Activated CD4-positive, alpha-beta T cell treated with anti-CD3 and anti-CD28 coated beads, Interleukin-2, amount 50 U/mL, for 48 hours (primary cell): ENCODE data around the gene IFNLR1.

ENCODE experiments used
- DNase-seq, 2 experiments: peaks; one replicate each; pipeline ENCODE4 v3.0.0-alpha.2; 2020

The IFNLR1 gene

DNA sequence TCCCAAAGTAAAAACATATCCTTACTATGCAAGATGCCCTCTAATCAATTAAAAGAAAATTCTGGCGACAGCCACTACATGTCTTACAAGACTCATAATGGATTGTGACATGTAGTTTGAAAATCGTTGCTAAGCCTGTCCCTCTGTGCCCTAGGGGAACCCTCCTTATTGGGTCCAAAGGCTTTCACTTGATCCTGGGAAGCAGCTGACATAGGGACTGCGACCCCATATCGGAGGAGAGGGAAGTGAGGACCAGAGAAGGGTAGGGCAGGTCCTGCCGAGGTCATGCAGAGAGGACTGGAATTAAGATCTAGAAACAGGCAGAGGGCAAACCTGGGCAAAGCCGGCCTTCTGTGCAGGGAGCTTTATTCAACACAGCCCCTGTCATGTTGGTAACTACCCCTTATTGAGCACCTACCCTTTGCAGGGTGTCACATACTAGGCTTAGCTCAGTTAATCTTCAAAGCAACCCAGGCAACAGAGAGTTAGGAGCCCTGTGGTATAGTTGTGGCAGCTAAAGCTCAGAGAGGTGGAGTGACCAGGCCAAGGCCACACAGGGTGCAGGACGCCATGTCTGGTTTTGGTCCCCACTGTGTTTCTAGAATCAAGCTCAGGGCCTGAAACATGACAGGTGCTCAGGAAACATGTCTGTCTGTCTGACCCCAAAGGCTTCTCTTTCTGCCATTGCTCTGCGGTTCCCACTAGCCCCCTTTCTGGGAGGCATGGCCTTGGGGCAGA, 18.4 kb upstream of the IFNLR1 start:
- no peak for DNase-seq

DNA sequence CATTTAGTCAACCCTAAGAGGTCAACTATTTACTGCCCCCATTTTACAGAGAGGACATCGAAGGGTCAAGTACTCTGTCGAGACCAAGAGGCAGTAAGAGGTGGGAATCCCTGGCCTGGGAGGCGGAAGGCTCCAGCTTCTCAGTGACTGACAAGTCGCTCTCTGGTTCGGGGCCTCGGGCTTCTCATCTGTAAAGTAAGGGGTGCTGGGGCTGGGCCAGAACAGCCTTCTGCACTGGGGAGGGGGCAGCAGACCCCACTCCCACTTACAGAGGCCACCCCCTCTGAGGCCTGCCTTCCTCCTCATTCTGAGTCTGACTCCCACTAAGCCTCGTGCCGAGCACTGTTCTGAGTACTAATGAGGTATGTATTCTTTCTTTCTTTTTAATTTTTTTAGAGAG, 17.0 kb upstream of the IFNLR1 start:
- no peak for DNase-seq

GRCh38 chr1:24203404-24203803, 16.3 kb upstream of the IFNLR1 start:
- peak in 1 of 2 experiments; percentile 26 for DNase-seq

GRCh38 chr1:24202987-24203386, 15.9 kb upstream of the IFNLR1 start:
- DNase-seq = no peak

DNA sequence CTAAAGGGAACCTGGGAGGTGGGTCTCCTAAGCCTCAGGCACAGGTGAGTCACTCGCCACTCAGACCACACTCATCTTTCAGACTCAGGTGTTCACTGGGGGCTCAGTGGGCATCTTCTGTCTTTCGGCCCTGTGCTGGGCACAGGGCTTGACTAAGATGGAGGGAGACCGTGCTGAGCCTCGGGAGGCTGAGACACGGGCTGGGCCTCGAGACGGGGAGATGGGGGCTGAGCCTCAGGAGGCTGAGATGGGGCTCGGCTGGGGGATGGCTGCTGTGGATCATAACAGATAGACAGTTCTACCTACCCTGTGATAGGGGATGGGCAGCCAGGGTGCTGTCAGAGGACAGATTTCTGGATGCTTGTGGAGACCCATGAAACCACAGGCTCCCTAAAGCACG, 15.5 kb upstream of the IFNLR1 start:
- DNase-seq = no peak

GRCh38 chr1:24201941-24202440, 14.9 kb upstream of the IFNLR1 start:
- peak; percentile 77 to 82 for DNase-seq

DNA sequence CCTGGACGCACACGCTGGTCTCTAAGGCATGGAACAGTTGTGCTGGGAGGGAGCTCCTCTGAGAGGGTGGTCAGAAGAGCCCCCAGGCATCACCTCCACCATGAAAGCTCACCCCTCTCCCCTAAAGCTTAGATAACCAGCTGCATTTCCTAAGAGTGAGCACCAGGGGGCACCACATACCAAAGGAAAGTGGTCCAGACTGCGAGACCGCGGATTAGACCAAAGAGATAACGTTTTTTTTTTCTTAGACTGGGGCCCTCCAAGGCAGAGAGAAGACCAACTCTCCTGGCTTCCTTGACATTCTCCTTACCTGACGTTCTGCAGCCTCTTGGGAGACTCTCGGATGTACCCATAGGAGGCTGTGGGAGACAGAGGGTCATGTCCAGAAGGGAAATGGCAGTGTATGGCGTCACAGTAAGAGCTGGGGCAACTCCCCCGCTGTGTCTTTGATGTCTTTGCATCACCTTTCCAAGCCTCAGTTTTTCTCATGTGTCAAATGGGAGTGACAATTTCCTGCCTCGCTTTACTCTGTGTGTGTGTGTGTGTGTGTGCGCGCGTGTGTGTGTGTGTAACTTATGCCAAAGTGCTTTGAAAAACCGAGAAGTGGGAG, 12.3 kb upstream of the IFNLR1 start:
- peak; percentile 74 to 80 for DNase-seq

DNA sequence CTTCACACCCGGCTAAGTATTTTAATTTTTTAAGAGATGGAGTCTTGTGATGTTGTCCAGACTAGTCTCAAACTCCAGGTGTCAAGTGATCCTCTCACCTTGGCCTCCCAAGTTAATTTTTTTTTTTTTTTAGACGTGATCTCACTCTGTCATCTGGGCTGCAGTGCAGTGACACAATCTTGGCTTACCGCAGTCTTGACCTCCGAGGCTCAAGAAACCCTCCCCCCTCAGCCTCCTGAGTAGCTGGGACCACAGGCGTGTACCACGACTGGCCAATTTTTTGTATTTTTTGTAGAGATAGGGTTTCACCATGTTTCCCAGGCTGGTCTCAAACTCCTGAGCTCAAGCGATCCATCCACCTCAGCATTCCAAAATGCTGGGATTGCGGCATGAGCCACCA, 11.7 kb upstream of the IFNLR1 start:
- DNase-seq = no peak

GRCh38 chr1:24195874-24196273, 8.8 kb upstream of the IFNLR1 start:
- DNase-seq = no peak

DNA sequence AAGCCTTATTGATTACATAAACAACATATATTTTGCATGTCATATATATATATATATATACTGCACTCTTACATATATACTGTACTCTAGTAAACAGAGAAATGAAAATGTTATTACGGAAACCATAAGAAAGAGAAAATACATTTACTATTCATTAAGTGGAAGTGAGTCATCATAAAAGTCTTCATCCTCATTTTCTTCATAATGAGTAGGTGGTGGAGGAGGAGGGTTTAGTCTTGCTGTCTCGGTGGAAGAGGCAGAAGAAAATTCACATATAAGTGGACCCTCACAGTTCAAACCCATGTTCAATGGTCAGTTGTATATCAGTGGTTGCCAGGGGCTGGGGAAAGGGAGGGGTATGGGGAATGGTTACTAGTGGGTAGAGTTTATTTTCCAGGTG, 8.0 kb upstream of the IFNLR1 start:
- DNase-seq = no peak

- no peak for DNase-seq
Observed at GRCh38 chr1:24193046-24193445, 6.0 kb upstream of the IFNLR1 start.

- DNase-seq = peak; percentile 31 to 55
Observed at GRCh38 chr1:24191860-24192259, 4.8 kb upstream of the IFNLR1 start.

DNA sequence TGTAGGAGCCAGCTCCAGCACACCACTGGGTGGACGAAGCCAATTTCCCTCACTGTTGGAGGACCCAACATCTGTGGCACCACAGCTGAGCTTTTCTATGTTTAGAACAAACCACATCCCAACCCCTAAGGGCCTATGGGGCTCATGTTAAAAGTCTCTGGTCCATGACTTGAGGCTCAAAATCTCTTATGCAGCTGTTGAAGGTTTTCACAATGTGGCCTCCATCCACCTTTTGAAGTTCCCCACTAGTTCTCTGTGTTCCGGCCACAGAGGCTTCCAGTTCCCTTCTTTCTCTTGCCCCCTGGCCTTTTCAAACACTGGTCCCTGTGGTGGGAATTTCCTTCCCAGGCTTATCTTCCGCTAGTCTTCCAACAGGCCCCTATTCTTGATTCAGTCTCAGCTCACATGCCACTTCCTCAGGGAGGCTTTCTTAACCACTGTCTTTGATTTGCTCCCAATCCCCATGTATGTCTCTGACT, 3.9 kb upstream of the IFNLR1 start:
- DNase-seq = no peak

GRCh38 chr1:24189528-24189927, 2.4 kb upstream of the IFNLR1 start:
- DNase-seq = peak in 1 of 2 experiments; percentile 39

DNA sequence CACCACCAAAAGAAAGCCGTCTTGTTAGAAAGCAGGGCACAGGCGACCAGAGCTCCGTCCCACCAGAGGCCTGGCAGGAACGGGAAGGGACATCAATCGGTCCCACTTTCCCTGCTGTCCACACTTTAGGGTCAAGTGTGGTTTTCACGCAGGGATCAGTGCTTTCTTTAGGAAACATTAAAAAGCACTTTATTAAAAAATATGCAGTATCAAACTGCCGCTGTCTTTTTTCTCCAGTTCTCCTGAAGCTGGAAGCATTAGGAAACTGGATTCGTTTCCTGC, 437 bp downstream of the IFNLR1 start:
- DNase-seq = no peak

DNA sequence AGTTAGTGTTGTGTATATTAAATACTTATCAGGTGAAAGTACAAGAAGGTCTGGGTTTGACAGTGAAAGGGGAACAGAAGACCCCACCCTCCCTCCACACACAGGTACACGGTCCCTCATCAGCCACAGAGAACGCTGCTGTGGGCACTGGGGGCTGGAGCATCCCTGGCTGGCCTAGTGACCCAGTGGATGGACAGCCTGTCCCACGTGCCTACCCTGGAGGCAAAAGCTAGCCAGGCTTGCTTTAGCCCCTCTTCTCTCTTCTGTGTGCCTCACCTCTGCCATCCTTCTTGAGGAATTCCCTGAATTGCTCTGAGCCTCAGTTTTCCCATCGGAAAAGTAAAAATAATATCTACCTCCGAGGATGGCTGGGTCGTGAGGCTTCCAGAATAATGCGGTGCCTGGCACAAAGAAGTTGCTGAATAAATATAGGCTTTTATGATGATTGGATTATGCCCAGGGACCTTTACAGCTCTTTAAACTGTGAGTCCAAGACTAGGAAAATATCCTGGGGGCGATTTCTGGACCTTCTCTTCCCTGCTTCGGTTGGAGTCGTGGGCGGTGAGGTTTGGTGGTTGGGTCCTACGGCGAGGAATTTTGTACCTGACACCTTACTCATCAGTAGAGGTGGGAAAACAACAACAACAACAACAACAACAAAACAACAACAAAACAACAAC, 918 bp downstream of the IFNLR1 start:
- no peak for DNase-seq

- no peak for DNase-seq
Observed at GRCh38 chr1:24185076-24185475, 2.0 kb downstream of the IFNLR1 start.

DNA sequence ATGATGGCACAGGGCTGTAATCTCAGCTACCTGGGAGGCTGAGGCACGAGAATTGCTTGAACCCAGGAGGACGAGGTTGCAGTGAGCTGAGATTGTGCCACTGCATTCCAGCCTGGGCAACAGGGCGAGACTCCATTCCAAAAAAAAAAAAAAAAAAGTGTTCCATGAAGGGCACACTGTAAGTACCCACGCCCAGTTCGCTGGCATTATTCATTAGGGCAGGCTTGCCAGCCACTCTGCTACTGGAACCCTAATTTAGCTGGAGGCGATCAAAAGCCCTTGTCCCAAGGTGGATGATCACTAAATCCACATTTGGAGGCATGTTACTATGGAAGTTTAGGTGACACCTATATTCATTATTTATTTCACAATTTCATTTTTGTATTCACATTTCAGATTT, 5.0 kb downstream of the IFNLR1 start:
- DNase-seq = no peak

- no peak for DNase-seq
Observed at GRCh38 chr1:24181619-24182018, 5.5 kb downstream of the IFNLR1 start.

DNA sequence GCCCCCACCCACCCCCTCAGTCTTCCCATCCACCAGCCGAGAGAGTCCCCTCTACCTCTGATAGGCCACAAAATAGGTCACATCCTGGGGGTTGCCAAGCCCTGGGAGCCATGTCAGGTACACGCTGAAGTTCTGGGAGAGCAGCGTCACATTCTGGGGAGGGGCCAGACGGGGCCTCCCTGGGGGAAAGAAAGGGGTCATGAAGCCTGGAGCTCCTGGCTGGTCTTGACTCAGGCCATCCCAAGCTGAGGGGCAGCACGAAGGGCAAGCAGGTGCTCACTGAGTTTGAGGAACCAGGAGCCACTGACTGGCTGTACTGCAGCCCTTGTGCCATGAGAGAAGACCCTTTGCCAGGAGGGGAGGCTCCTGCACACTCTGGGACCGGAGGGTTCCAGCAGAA, 6.4 kb downstream of the IFNLR1 start:
- DNase-seq = no peak

DNA sequence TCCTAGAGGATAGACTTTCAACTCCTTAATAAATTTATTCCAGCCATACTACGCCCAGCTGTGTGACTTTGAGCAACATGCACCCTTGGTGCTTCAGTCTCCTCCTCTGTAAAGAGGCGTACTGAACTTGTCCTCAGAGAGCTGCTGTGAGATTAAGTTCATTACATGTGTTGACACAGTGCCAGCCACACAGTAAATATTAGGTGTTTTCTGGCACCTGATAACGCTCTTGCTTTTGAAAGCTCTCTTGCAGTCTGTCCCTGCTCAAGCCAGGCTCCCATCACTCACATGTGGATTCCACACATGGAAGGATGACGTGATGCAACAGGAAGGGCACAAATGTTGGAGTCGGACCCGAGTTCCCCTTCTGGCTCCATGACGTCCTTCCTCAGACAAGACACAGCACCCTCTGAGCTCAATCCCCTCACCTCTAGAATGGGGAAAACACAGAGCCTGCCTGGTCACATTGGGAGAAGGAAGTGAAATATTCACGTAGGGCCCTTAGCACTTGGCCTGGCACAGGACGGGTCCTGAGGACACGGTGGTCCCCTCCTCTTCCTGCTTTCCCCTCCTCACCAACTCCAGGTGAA, 7.7 kb downstream of the IFNLR1 start:
- DNase-seq = no peak

DNA sequence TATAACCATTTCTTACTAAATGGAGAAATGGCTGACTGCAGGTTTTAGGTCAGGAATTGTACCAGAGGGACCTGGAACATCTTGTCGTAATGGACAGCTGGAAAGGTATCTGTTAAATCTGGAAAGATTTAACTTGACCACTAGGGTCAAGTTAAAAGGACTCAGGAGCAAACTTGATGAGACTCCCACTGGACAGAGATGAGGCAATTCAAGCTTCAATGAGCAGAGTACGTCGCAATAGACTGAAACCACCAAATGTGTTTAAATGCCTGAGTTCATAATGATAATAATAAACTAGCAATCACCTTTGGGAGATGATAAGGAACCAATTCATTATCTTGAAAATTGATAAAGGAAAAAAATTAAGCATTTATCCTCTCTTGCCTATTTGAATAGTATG, 8.7 kb downstream of the IFNLR1 start:
- DNase-seq = no peak

- no peak for DNase-seq
Observed at GRCh38 chr1:24177161-24177560, 9.9 kb downstream of the IFNLR1 start.
